Measurements from ENCODE around the gene DYNC1LI1. TPM values are rescaled to one million over a fixed set of nuclear protein-coding genes. Genes with fewer than 3 reads are reported as not detected.

The DYNC1LI1 gene
- 10 to 100 TPM; 41.6 to 42.5 TPM for total RNA-seq
- 65.1 TPM for polyA plus RNA-seq (2013, experiment 1 of 2)
- polyA plus RNA-seq (2013, experiment 2 of 2), result 57.6 TPM
- long read RNA-seq, experiment 1, transcript DYNC1LI1-201 (13 exons, 2,504 nt), result major isoform, 13 of 33 reads
- long read RNA-seq, experiment 1, partial matches to known transcripts, result 9 of 33 reads
- long read RNA-seq, experiment 1, other reads (novel, unspliced or antisense), result 11 of 33 reads
- long read RNA-seq, experiment 2, transcript DYNC1LI1-201 (13 exons, 2,504 nt), result major isoform, 55 of 64 reads
- long read RNA-seq, experiment 2, partial matches to known transcripts, result 5 of 64 reads
- long read RNA-seq, experiment 2, other reads (novel, unspliced or antisense), result 3 of 64 reads
- long read RNA-seq, experiment 3, transcript DYNC1LI1-201 (13 exons, 2,504 nt), result major isoform, 167 of 192 reads
- long read RNA-seq, experiment 3, partial matches to known transcripts, result 11 of 192 reads
- long read RNA-seq, experiment 3, other reads (novel, unspliced or antisense), result 13 of 192 reads
- long read RNA-seq, experiment 4, transcript DYNC1LI1-201 (13 exons, 2,504 nt), result major isoform, 56 of 64 reads
- long read RNA-seq, experiment 4, partial matches to known transcripts, result 7 of 64 reads
- long read RNA-seq, experiment 4, other reads (novel, unspliced or antisense), result 1 of 64 reads

DNA sequence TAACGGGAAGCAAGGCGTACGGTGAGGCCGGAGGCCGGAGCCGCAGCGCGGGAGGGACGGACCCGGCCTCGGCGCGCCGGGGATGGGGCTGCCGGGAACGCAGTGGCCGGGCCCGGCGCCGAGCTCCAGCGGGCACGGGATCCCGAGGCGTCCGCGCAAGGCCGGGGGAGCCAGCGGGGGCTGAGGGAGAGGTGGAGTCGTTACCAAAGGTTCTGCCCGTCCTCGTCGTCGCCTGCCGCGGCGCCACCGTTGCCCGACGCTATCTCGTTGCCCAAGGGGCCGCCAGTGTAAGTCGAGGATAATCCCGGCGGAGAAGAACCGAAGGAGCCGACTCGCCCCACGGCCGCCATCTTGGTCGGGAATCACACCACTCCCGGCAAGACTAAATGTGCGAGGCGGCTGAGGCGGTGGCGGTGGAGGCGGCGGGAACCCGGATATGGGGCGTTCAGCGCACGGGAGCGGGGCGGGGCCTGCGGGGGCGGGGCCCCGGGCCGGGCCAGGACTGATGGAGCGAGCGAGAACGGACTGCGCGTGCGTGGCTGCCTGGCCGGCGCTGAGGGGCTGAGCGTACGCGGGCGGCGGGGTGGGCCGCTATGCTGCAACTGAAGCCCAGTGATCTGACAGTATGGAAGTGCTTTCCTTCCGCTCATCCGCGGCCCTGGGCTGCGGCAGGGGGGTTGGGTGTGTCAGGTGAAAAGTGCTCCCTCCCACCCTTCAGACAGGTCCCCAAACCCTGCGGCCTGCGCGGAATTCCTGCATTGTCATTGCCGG is at the start of gene DYNC1LI1:
DYNC1LI1 (minus strand) TSS at position 438 of the 771 bp plus-strand sequence; CDS start at position 350, 88 bp downstream.
- H3K27ac Mint-ChIP-seq, result peak within 1 kb of the TSS; percentile 96
- H3K4me3 Mint-ChIP-seq, result peak within 1 kb of the TSS; percentile 82
- peaks cover 13% of the 10 kb centered on the region for H3K36me3 ChIP-seq (ENCODE audit: control insufficient read depth, insufficient read depth, low read length)
- peaks cover 8% of the 10 kb centered on the region for H3K4me1 ChIP-seq (ENCODE audit: control insufficient read depth, insufficient read depth, low read length)
- peaks cover 24% of the 10 kb centered on the region for H3K4me1 Mint-ChIP-seq
- H3K9me3 Mint-ChIP-seq, result no peaks in the 10 kb centered on the region
- H3K27me3 Mint-ChIP-seq (ENCODE audit: insufficient read depth), result no peaks in the 10 kb centered on the region
- H3K27ac ChIP-seq (ENCODE audit: low read depth, low read length), result peak within 1 kb of the TSS; percentile 99
- H3K9me3 ChIP-seq (ENCODE audit: control insufficient read depth, low read length), result no peaks in the 10 kb centered on the region
- H3K9ac ChIP-seq (ENCODE audit: extremely low read depth, low read length, poor library complexity, severe bottlenecking), result peak within 1 kb of the TSS; percentile 86
- TF ChIP-seq, protein P1, sequence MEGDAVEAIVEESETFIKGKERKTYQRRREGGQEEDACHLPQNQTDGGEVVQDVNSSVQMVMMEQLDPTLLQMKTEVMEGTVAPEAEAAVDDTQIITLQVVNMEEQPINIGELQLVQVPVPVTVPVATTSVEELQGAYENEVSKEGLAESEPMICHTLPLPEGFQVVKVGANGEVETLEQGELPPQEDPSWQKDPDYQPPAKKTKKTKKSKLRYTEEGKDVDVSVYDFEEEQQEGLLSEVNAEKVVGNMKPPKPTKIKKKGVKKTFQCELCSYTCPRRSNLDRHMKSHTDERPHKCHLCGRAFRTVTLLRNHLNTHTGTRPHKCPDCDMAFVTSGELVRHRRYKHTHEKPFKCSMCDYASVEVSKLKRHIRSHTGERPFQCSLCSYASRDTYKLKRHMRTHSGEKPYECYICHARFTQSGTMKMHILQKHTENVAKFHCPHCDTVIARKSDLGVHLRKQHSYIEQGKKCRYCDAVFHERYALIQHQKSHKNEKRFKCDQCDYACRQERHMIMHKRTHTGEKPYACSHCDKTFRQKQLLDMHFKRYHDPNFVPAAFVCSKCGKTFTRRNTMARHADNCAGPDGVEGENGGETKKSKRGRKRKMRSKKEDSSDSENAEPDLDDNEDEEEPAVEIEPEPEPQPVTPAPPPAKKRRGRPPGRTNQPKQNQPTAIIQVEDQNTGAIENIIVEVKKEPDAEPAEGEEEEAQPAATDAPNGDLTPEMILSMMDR (conservative IDR thresholded peaks at IDR 0.05), result no peak
- DNase-seq, result peak; percentile 98
- 0% methylated on average over 9 to 89 of the region's 89 CpGs for WGBS, 2 experiments (ENCODE audit: insufficient coverage in 1 of 2, insufficient read length in 1 of 2)
- H3K4me3 ChIP-seq (ENCODE audit: low read length), result peak within 1 kb of the TSS; percentile 91
- peaks cover 4% of the 10 kb centered on the region for H3K27me3 ChIP-seq (ENCODE audit: control insufficient read depth, insufficient read depth, low read length, poor library complexity, severe bottlenecking)
- H3K36me3 Mint-ChIP-seq (ENCODE audit: low read depth), result peaks cover 13% of the 10 kb centered on the region

DNA sequence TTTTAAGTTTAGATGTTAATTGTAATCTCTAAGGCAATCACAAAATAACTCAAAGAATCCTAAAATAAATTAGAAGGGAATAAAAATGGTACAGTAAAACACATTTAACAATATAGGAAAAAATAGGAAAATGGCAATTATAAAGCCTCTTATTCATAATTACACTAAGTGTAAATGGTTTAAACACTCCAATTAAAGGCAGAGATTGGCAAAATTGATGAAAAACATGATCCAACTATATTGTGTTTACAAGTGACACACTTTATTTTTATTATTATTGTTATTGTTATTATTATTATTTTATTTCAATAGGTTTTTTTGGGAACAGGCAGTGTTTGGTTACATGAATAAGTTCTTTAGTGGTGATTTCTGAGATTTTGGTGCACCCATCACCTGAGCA is 48.7 kb upstream of the DYNC1LI1 start:
- Histone ChIP-seq H3K9ac (ENCODE audit: extremely low read depth, low read length, poor library complexity, severe bottlenecking) (no peak overlapping the region), H3K36me3 (ENCODE audit: control insufficient read depth, insufficient read depth, low read length) (no peaks in the 10 kb centered on the region), H3K9me3 (ENCODE audit: control insufficient read depth, low read length) (peaks cover 4% of the 10 kb centered on the region), H3K4me3 (ENCODE audit: low read length) (no peak overlapping the region), H3K27ac (ENCODE audit: low read depth, low read length) (no peak overlapping the region), H3K4me1 (ENCODE audit: control insufficient read depth, insufficient read depth, low read length) (no peaks in the 10 kb centered on the region), H3K27me3 (ENCODE audit: control insufficient read depth, insufficient read depth, low read length, poor library complexity, severe bottlenecking) (no peaks in the 10 kb centered on the region)
- Mint-ChIP-seq H3K36me3 (ENCODE audit: low read depth) (no peaks in the 10 kb centered on the region), H3K9me3 (peaks cover 18% of the 10 kb centered on the region), H3K4me1 (peaks cover 4% of the 10 kb centered on the region), H3K27ac (no peak overlapping the region), H3K27me3 (ENCODE audit: insufficient read depth) (no peaks in the 10 kb centered on the region), H3K4me3 (no peak overlapping the region)
- DNase-seq, result no peak
- TF ChIP-seq, protein P1 (conservative IDR thresholded peaks at IDR 0.05), result no peak

DNA sequence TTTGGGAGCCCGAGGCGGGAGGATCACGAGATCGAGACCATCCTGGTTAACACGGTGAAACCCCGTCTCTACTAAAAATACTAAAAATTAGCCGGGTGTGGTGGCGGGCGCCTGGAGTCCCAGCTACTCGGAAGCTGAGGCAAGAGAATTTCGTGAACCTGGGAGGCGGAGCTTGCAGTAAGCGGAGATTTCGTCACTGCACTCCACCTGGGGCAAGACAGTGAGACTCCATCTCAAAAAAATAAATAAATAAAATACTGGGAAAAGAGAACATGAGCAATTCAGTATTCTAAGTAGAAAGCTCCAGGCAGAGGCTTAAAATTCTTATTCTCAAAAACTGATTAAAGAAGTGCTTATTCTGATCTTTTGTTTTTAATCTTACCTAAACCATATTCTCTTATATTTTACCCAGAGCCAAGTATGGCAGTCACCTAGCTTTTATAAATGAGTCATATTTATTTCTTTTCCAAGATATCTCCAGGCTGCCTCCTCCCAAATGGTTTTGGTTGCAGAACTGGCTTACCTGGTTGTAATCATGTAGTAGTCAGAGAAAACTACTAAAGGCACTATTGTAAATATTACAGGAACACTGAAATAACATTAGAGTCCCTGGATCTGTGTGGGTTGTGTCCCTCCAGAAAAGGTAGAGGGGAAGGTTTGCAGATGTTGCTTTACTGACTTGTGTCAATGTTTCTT is 45.8 kb upstream of the DYNC1LI1 start:
- no peaks in the 10 kb centered on the region for H3K27me3 ChIP-seq (ENCODE audit: control insufficient read depth, insufficient read depth, low read length, poor library complexity, severe bottlenecking)
- H3K36me3 ChIP-seq (ENCODE audit: control insufficient read depth, insufficient read depth, low read length), result no peaks in the 10 kb centered on the region
- Mint-ChIP-seq H3K9me3 (peaks cover 18% of the 10 kb centered on the region), H3K4me1 (peaks cover 4% of the 10 kb centered on the region), H3K27ac (no peak overlapping the region), H3K4me3 (no peak overlapping the region), H3K36me3 (ENCODE audit: low read depth) (no peaks in the 10 kb centered on the region), H3K27me3 (ENCODE audit: insufficient read depth) (no peaks in the 10 kb centered on the region)
- H3K9ac ChIP-seq (ENCODE audit: extremely low read depth, low read length, poor library complexity, severe bottlenecking), result no peak overlapping the region
- no peak for DNase-seq
- TF ChIP-seq, protein P1 (conservative IDR thresholded peaks at IDR 0.05), result no peak
- 92 to 94% methylated on average over 10 to 14 of the region's 14 CpGs for WGBS, 2 experiments (ENCODE audit: insufficient coverage in 1 of 2, insufficient read length in 1 of 2)
- H3K4me3 ChIP-seq (ENCODE audit: low read length), result no peak overlapping the region
- no peak overlapping the region for H3K27ac ChIP-seq (ENCODE audit: low read depth, low read length)
- H3K9me3 ChIP-seq (ENCODE audit: control insufficient read depth, low read length), result peaks cover 4% of the 10 kb centered on the region
- H3K4me1 ChIP-seq (ENCODE audit: control insufficient read depth, insufficient read depth, low read length), result no peaks in the 10 kb centered on the region

Data from endodermal cell (in vitro differentiated cells).